GM19372 (cell line): ENCODE results near the gene PRKCA.
"Not testable (repeated sequence)": the region's sequence is repeated elsewhere in the genome, so short reads cannot be mapped to it uniquely, and the experiment has no call there.

Experiments
- ATAC-seq: cut with Tn5 transposase; IDR thresholded peaks from one replicate; pipeline ENCODE4 v1.9.1; 2021; ENCODE audit warnings: mild to moderate bottlenecking, low read depth, moderate library complexity; ENCODE audit not compliant: unreplicated experiment

The PRKCA gene

DNA sequence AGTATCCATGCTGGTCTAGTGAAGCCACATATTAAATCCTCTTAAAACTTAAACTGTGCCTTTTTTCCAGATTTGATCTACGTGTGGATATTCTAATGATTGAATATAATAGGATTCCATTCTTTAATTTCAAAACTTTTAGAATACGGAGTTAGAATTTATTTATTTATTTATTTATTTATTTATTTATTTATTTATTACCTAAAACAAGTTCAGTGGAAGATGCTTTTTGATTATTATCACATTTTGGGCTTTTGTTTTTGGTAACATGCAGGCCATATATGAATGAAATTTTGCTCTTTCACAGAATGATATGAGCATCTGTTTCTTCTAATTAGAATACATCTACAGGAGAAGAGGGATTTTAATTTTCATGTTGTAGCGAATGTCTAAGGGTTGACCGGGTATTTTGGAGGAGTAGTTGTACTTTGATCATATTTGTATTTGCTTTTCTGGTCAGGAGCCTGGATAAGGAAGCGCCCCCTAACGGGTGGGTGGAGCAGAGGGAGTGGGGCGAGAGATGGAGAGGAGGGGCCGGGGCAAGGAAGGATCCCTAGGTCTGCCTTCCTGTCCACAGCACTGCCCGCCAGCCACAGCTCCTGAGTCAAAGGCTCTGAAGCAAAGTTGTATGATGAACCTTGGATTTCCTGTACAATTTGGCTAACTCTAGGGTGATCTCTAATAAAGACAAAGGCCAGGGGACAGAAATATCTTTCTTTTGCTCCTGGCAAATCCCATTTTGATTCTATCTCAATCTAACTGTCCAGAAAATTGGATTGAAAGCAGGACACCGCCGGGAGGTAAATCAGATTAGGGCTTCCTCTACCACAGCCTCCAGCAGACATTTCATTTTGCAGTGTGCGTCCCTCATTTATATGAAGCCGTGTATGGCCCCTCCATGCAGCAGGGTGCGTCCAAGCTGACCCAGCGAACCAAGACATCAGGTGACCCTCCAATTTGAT lies 149.1 kb downstream of the PRKCA start:
- no peak for ATAC-seq

DNA sequence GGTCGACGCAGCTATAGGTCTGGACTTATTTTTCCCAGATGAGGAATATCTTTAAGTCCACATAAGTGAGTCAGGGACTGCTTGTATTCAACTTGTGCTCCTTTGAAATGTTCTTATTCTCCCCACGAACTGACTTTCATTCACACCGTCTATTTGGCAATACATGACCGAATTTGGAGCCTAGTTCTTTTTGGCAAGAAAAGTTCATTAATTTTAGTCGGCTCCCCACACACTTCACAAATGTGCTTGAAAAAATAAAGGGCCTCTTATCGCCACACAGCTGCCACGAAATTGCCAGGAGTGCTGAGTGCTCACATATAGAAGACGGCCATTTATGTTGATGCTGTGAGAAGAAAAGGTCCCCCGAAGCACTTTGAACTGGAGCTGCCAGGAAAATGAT lies 152.6 kb downstream of the PRKCA start:
- no peak for ATAC-seq

DNA sequence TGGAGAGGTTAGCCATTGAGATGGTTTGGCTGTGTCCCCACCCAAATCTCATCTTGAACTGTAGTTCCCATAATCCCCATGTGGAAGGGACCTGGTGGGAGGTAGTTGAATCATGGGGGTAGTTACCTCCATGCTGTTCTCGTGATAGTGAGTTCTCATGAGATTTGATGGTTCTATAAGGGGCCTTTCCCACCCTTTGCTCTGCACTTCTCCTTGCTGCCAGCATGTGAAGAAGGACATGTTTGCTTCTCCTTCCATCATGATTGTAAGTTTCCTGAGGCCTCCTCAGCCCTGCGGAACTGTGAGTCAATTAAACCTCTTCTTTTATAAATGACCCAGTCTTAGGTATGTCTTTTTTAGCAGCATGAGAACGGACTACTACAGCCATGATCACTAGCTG lies 155.1 kb downstream of the PRKCA start:
- not testable (repeated sequence) for ATAC-seq

DNA sequence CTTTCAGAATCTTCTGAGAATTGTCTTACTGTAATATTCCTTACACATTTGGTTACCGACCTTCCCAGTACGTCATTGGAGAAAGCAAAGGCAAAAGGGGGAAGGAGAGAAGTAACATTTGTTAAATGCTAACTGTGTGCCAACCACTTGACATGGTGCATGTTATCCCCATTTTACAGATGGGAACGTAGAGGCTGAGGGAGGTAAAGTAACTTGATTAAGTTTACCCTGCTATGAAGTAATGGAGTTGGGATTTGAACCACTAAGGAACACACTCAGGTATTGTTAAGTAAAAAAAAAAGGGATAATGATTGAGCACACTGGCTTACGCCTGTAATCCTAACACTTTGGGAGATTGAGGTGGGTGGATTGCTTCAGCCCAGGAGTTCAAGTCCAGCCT lies 156.4 kb downstream of the PRKCA start:
- ATAC-seq, result no peak

DNA sequence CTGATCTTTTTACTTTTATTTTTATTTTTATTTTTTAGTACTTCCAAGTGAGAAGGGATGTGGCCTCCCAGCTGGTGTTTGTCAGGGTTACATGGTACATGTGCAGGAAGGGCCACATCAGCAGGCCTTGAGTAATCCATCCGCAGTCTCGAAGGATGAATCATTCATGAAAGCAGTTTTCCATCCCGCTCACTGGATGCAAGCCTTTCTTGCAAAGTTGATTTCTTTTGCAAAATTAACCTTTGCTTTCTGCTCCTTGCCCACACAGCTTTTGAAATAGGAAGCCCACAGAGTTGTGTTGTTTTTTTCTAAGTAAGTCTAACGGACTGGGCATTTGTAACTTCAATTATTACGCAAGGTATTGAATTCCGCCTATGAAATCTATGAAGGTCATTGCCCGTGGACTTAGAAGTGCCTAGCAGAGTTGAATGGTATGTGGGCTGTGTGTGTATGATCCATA lies 157.4 kb downstream of the PRKCA start:
- ATAC-seq, result no peak

DNA sequence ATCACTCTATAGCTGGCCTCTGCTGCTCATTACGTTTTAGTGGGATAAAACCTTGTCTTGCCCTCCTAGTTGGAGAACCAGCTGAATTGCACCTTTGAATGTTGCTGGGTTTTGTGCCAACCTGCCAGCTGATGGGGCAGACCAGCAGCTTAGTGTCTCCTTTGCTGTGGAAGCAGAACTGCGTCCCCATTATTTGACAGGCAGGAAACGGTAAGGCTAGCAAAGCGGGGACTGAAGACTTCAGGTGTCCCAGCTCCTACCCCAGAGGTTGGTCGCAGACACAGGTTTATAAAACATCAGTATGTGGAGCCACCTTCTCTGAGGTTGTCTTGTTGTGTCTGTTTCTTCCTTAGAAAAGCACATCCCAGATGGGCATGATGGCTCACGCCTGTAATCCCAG lies 158.1 kb downstream of the PRKCA start:
- no peak for ATAC-seq

DNA sequence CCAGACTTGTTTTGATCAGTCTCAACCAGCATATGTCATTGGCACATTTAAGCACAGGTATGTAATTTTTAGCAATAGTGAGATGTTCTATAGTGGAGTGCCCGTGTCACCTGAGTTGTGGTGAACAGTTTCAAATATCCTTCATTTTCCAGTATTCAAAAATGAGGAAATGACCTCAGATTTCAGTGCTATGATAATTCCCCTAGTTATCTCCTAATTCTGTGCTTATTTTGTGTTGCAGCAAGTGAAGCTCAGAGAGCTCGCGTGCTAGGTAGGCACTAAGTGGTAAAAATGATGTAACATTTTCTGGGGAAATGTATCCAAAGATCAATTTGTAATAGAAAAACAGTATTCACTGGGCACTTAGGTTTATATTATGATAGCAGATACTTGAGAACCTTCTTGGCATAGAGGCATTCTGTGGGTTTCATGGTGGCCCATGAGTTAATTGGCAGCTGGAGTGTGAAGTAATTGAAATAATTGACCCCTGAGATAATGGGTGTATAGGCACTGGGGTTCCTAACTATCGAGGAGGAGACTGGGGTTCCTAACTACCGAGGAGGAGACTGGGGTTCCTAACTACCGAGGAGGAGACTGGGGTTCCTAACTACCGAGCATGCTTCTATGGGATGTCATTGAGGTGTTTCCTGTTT lies 159.1 kb downstream of the PRKCA start:
- no peak for ATAC-seq

DNA sequence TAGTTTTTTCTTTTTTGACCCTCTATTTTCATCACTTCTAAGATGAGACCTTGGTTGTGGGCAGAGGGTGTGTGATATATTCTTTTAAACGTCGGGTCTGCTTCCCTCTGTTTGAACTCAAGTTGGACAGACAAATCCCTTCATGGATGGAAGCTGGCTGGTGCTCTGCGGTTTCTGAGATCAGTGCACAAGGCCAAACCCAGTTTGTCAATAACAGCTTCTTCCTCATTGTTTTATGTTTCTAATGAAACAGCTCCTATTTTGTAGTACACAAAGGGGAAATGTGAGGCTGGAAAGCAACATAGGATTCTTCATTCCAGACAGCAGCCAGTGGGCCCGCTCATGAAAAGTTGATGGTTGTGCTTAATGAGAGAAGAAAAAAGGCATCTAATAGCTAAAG lies 159.6 kb downstream of the PRKCA start:
- no peak for ATAC-seq

DNA sequence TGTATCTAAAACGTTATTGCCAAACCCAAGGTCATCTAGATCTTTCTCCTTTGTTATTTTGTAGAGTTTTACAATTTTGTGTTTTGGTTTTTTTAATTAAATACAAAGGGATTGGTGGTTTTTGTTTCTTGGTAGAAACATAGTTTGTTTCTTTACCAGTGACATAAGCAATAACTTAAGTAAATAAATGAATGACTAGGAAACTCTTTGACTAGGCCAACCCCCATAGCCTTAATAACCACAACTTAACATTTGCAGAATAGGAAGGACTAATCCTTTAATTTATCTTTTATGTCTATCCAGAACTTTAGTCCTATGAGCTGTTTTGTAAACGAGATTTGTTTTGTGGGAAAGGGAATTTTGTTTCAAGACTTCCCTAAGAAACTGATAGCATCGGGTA lies 162.5 kb downstream of the PRKCA start:
- ATAC-seq, result no peak

DNA sequence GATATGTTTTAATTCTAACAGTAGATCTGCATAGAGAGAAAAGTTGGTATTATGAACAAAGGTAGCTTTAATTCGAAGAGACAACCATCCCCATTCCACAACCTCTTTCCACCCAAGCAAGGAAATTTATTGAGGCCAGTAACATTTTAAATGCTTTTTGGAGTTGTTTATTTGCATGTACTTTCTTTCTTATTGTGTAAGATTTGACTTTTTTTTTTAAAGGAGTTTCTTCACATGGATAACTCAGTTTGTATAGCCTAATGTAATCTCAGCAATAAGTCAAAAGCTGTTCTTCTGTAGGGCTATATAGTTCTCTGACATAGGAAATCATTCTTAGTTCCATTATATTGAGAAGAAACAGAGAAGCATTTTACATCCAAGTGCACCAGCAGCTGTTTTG lies 163.3 kb downstream of the PRKCA start:
- no peak for ATAC-seq

DNA sequence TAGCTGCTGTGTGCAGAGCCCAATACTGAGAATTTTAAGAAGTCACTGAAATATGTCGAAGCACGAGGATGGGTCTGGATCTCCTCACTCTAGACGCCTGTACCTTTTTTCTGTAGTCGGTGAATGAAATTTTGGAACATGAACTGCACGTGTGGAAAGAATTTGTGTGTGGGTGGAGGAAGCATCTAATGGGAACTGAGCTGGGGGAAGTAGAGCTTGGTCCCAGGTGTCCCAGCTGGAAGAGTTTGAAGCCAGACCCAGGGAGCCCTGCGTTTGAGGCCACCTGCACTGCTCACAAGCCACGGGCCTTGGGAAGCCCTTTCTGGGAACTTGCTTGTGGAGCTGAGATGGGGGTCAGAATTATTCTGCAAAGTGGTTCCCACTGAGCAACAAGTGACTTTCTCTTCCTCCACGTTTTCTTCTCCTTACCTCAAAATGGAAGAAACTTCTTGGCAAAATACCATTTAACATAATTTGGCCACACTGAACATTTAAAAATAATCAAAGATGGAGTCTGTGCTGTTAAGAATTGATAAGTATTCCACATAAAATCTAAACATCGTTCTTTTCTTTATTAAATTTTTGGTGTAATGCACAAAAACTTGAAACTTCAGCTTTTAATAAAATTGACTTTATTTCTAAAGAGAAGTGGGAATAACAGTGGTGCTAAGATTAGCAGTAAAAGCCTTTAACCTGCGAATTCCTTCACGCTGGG lies 163.8 kb downstream of the PRKCA start:
- no peak for ATAC-seq

DNA sequence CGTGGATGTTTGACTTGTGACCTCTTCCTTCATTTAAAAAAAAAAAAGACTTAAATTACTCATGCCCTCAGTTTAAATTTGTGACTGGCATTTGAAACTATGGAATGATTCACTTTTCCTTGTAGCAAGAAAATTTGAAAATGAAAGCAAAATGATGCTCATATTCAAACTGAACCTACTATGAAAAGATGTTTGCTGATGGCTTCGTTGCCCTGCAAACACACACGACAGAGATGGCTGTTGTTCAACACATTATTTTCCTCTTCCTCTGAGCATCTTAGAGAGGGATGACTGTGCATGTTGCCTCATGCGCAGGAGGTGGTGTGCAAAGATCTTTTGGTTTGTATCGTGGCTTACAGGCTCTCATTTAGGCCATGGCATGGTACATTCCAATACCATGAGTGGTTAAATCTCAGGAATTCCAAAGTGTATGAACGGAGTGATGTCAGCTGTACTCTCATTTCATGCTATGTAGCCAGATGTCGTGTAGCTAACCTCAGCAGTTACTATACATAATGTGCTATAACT lies 164.5 kb downstream of the PRKCA start:
- no peak for ATAC-seq

DNA sequence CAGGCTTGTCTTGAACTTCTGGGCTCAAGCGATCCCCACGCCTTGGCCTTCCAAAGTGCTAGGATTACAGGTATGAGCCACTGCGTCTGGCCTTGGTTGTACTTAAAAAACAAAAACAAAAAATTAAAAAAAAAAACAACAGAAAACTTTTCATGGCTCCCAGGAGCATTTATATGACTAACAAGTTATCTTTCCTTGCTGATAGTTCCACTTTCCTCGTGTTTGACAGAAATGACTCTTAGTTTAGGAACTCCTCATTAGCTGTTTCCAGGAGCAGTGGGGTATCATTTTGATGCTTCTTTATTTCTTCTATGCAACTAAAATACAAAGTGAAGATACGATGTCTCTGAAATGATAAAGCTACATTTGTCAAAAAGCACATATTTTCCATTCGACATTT lies 165.4 kb downstream of the PRKCA start:
- ATAC-seq, result no peak

DNA sequence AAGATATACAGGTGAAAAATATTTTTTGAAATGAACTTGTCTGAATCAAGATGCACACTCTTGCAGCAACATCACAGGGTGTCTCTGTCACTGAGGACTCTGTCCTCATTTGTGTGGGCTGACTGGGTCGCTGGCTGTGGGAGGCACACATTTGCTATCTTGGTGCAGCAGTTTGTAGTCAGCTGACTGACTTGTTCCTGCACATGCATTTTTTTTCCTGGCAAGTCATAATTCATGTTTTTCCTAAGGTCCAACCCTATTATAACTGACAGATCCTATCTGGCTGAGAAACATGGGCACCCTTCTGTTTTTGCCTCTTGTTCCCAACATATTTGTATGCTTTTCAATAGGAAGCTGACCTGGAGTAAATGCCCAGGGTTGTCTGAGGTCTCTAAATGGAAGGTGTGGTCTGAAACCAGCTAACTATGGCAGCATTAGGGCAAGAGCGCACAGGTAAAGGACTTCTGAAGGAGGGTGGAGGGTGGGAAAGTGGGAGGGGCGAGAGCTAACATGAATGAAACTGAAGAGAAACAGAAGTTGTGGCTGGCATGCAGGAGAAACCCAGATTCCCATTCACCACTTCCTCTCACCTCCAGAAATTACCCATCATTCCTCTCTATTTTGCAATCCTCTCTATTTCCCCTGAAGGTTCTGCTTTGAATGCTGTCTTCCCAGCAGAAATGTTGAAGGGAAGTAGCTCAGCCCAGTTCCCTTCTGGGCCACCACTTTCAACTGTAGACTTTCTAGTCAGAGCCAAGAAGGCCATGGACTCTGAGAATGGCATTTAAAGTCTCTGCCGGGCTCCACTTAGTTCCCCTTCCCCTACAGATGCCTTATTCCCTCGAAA lies 166.1 kb downstream of the PRKCA start:
- ATAC-seq, result no peak

DNA sequence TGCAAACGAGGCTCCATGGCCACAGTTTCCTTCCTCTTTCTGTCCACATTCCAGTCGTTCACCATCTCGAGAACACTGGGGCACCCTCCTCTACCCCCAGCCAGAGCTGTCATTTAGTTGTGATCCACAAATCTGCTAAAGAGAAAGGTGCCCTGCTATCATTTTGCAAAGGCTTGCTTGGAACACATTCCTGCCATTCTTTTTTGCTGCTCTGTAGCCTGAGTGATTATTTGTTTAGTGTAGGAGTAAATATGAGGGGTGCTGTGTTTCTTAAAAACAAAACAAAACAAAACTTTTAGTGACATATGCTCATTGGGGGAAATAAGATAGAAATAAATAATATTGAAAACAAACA lies 166.7 kb downstream of the PRKCA start:
- ATAC-seq, result no peak

DNA sequence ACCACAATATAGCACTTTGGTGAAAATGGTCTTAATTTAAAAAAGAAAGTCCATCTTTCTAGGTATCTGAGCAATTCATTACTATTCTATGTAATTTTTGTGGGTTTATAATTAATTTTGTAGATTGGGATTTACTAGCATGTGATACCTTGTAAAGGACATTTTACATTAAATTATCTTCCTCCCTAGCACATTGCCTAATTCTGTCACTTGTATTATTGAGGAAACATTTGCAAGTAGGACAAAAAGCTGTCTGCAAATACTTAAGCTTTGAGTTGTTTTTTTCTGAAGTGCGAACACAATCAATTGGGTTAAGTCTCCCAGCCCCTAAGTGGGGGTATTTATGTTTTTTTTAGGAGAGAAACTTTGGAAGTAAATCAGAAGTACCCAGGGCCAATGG lies 167.0 kb downstream of the PRKCA start:
- no peak for ATAC-seq

DNA sequence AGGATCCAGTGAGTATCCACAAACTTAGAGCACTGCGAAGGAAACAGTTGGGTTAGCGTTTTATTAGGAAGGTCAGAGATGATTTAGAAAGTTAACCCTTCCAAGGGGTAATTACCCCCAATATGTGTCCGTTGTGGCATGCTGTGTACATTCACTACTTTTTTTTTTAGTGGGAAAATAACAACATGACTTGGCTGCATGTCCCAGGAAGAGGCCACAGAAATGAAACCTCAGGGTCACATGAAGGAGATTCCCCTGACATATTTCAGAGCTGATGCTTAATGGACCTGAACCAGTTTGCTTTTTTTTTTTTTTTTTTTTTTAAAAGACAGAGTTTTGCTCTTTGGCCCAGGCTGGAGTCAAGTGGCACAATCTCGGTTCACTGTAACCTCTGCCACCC lies 167.5 kb downstream of the PRKCA start:
- no peak for ATAC-seq

DNA sequence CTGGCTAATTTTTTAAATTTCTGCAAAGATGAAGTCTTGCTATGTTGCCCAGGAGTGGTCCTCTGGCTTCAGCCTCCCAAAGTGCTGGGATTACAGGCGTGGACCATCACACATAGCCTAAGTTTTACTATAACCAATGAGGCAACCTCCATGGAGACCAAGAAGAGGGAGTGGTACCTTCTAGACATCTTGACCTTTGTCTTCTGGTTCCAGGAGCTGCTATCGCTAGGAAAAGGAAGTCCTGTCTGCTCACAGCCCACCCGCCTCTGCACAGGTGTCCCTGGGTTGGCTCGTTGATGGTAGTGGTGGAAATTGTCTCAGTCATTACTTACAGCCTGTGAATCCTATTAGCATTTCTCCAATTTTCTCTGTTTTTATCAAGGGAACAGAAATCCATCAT lies 169.7 kb downstream of the PRKCA start:
- ATAC-seq, result no peak

DNA sequence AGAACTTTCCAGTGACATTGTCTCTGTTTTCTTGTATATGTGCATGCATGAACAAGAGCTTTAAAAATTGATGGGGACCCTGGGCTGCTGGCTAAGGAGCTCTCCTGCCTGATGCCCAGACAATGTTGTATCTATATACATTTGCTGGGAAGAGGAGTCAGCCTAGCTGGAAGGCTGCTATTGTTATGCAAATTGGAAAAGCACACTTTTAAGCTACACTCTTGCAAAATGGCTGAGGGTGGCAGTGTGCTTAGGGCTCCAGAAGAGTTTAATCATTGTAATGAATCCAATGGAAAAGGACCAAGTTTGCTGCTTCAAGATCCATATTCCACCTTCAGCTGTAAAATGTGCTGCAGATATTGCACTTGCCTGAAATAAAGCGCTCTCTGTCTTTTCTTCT lies 171.8 kb downstream of the PRKCA start:
- ATAC-seq, result no peak

DNA sequence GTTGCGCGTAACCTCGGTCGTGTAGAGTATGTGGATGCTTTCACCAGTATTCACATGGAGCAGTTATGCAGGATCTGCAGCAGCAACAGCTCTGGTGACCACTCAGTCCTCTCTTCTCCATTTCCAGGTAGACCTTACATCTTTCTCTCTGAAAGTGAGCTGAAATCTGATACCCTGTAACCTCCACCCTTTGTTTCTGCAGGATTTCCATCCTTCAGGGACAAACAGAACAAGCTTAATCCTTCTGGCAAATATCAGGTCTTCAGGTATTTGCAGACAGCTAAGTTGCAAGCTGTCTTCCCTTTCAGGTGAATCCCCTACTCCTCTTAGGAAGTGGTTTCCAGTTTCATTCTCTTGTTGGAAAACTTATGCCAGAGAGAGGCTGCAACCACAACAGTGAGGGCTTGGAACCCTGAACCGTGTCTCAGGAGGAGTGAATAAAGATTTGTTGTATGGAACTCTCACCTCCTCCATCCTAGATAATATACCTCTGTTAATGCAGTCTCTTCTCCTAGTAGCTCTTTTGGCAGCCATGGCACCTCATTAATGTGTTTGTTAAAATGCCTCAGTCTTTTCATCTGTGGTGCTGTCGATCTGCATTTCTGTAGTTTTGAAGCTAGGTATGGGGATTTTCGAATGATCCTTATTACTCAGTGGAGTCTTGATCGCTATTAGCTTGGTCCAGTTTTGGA lies 172.5 kb downstream of the PRKCA start:
- ATAC-seq, result no peak
